AG20443 (cell line): ENCODE results near the gene HAPLN3.

Experiments used
- DNase-seq: peaks from one replicate; pipeline ENCODE4 v3.0.0; 2012; ENCODE audit warnings: low spot score, mixed read lengths

Gene HAPLN3

GRCh38 chr15:88860212-88860611 is 35.1 kb downstream of the HAPLN3 start:
- DNase-seq, result no peak

GRCh38 chr15:88859550-88859949 is 35.8 kb downstream of the HAPLN3 start:
- no peak for DNase-seq

GRCh38 chr15:88858934-88859333 is 36.4 kb downstream of the HAPLN3 start:
- DNase-seq, result no peak

- DNase-seq, result no peak
These were observed 42.9 kb downstream of the HAPLN3 start for GRCh38 chr15:88852476-88852875.

GRCh38 chr15:88849376-88850072 is 45.8 kb downstream of the HAPLN3 start:
- no peak for DNase-seq

- no peak for DNase-seq
These were observed 47.1 kb downstream of the HAPLN3 start for GRCh38 chr15:88848203-88848602.

- DNase-seq, result no peak
These were observed 48.2 kb downstream of the HAPLN3 start for GRCh38 chr15:88847144-88847543.

GRCh38 chr15:88845616-88846015 is 49.7 kb downstream of the HAPLN3 start:
- no peak for DNase-seq

- DNase-seq, result no peak
These were observed 50.5 kb downstream of the HAPLN3 start for GRCh38 chr15:88844749-88845386.

- no peak for DNase-seq
These were observed 52.0 kb downstream of the HAPLN3 start for GRCh38 chr15:88843334-88843733.

GRCh38 chr15:88842156-88842555 is 53.2 kb downstream of the HAPLN3 start:
- DNase-seq, result no peak

GRCh38 chr15:88841236-88841635 is 54.1 kb downstream of the HAPLN3 start:
- no peak for DNase-seq

GRCh38 chr15:88839961-88840360 is 55.4 kb downstream of the HAPLN3 start:
- DNase-seq, result no peak

- no peak for DNase-seq
These were observed 56.2 kb downstream of the HAPLN3 start for GRCh38 chr15:88839146-88839545.

- DNase-seq, result no peak
These were observed 56.7 kb downstream of the HAPLN3 start for GRCh38 chr15:88838667-88839066.

GRCh38 chr15:88835646-88836045 is 59.7 kb downstream of the HAPLN3 start:
- peak; percentile 60 for DNase-seq

- DNase-seq, result peak; percentile 53
These were observed 60.2 kb downstream of the HAPLN3 start for GRCh38 chr15:88835119-88835518.

GRCh38 chr15:88834211-88834812 is 61.0 kb downstream of the HAPLN3 start:
- DNase-seq, result peak; percentile 70

- no peak for DNase-seq
These were observed 61.6 kb downstream of the HAPLN3 start for GRCh38 chr15:88833731-88834100.

GRCh38 chr15:88832820-88833730 is 62.3 kb downstream of the HAPLN3 start:
- DNase-seq, result no peak

- DNase-seq, result no peak
These were observed 65.3 kb downstream of the HAPLN3 start for GRCh38 chr15:88830016-88830415.

- DNase-seq, result no peak
These were observed 66.6 kb downstream of the HAPLN3 start for GRCh38 chr15:88828791-88829190.
